ENCODE measurements around the gene PTH1R. TPM values are rescaled to one million over a fixed set of nuclear protein-coding genes. Genes with fewer than 3 reads are reported as not detected.

Gene PTH1R
- polyA plus RNA-seq, 3 donors, result not detected

GRCh38 chr3:46844881-46845312, 32.6 kb upstream of the PTH1R start:
- intact Hi-C loops (cut with micrococcal nuclease), result no loop called here
- H3K9me3 ChIP-seq (replicated peaks in 1 of 2; ENCODE audit: control insufficient read depth in 1 of 2, insufficient read depth in 1 of 2, low read length in 2 of 2), result peaks cover 8 to 16% of the 10 kb centered on the region in 2 donors
- peak overlapping the region; percentile 56 for H3K9ac ChIP-seq (ENCODE audit: insufficient read depth, low read length, poor library complexity, severe bottlenecking)
- no peaks in the 10 kb centered on the region for H3K36me3 ChIP-seq (replicated peaks in 1 of 2; ENCODE audit: control insufficient read depth in 1 of 2, insufficient read depth in 2 of 2, low read length in 2 of 2)
- H4K20me1 ChIP-seq (ENCODE audit: insufficient read depth, low read length), result no peaks in the 10 kb centered on the region
- no peak for DNase-seq
- peak overlapping the region; percentile 96 for H3K4me2 ChIP-seq (replicated peaks; ENCODE audit: extremely low read depth, low read length, poor library complexity, severe bottlenecking)
- no peak overlapping the region for H3K27ac ChIP-seq (ENCODE audit: low read depth in 1 of 2, low read length in 2 of 2)
- H3K4me3 Mint-ChIP-seq, result peak overlapping the region; percentile 79 to 91
- no peak for TF ChIP-seq CTCF (IDR thresholded peaks at IDR 0.05)
- H3K9me3 Mint-ChIP-seq, result peaks cover 16 to 24% (median 20%) of the 10 kb centered on the region in 7 donors
- H3K4me1 ChIP-seq (ENCODE audit: control insufficient read depth in 1 of 2, insufficient read depth in 2 of 2, low read length in 2 of 2), result peaks cover 17 to 21% of the 10 kb centered on the region in 2 donors
- H3K27ac Mint-ChIP-seq, result peak overlapping the region in 1 of 7 donors; percentile 46
- 26% methylated on average over 9 of the region's 11 CpGs for WGBS (ENCODE audit: insufficient coverage)
- H2AFZ ChIP-seq (ENCODE audit: insufficient read depth, low read depth, low read length, poor library complexity, severe bottlenecking), result peak overlapping the region; percentile 84
- H3K27me3 Mint-ChIP-seq (ENCODE audit: low read depth in 3 of 3), result peaks cover 10 to 30% (median 20%) of the 10 kb centered on the region in 3 donors
- H3K4me1 Mint-ChIP-seq, result peaks cover 13% of the 10 kb centered on the region
- H3K79me2 ChIP-seq (ENCODE audit: insufficient read depth, low read length), result no peaks in the 10 kb centered on the region
- peak overlapping the region in 1 of 3 experiments; percentile 76 for H3K4me3 ChIP-seq (replicated peaks in 1 of 3; ENCODE audit: low read depth in 2 of 3, low read length in 3 of 3)
- peaks cover 0 to 19% of the 10 kb centered on the region in 2 donors for H3K27me3 ChIP-seq (ENCODE audit: control insufficient read depth in 2 of 2, insufficient read depth in 2 of 2, low read length in 2 of 2)
- H3K36me3 Mint-ChIP-seq, result no peaks in the 10 kb centered on the region

DNA sequence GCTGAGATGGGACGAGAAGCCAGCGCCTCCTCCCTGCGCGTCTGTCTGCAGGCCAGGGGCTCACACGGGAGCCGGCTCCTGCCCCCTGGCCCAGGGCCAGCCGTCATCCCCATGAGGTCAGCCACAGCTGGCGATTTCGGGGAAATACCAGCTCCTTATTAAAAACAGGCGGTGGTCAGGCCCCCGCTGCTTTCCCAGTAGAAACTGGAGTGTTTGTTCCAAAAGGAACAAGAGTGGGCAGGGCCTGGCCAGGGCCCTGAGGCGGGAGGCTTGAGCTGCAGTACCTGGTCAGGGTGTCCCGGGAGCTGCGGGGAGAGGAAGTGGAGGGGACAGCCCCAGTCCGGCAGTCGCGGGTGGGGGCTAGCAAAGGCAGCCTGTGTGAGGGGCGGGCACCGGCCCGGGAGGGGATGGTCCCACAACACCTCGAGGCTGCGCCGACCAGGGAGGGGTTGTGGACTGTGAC, 32.1 kb upstream of the PTH1R start:
- peaks cover 13% of the 10 kb centered on the region for H3K4me1 Mint-ChIP-seq
- H3K4me3 Mint-ChIP-seq, result peak overlapping the region; percentile 79 to 91
- peaks cover 0 to 19% of the 10 kb centered on the region in 2 donors for H3K27me3 ChIP-seq (ENCODE audit: control insufficient read depth in 2 of 2, insufficient read depth in 2 of 2, low read length in 2 of 2)
- H4K20me1 ChIP-seq (ENCODE audit: insufficient read depth, low read length), result no peaks in the 10 kb centered on the region
- no peak for TF ChIP-seq CTCF (IDR thresholded peaks at IDR 0.05)
- H3K9ac ChIP-seq (ENCODE audit: insufficient read depth, low read length, poor library complexity, severe bottlenecking), result peak overlapping the region; percentile 56
- peaks cover 5 to 11% of the 10 kb centered on the region in 2 donors for H3K9me3 ChIP-seq (replicated peaks in 1 of 2; ENCODE audit: control insufficient read depth in 1 of 2, insufficient read depth in 1 of 2, low read length in 2 of 2)
- H3K27ac ChIP-seq (ENCODE audit: low read depth in 1 of 2, low read length in 2 of 2), result no peak overlapping the region
- H3K27me3 Mint-ChIP-seq (ENCODE audit: low read depth in 3 of 3), result peaks cover 10 to 30% (median 20%) of the 10 kb centered on the region in 3 donors
- peak overlapping the region; percentile 84 for H2AFZ ChIP-seq (ENCODE audit: insufficient read depth, low read depth, low read length, poor library complexity, severe bottlenecking)
- peak overlapping the region; percentile 96 for H3K4me2 ChIP-seq (replicated peaks; ENCODE audit: extremely low read depth, low read length, poor library complexity, severe bottlenecking)
- no peaks in the 10 kb centered on the region for H3K36me3 ChIP-seq (replicated peaks in 1 of 2; ENCODE audit: control insufficient read depth in 1 of 2, insufficient read depth in 2 of 2, low read length in 2 of 2)
- DNase-seq, result peak; percentile 5 to 39 (median 18)
- WGBS (ENCODE audit: insufficient coverage), result 2% methylated on average over 15 of the region's 23 CpGs
- intact Hi-C loops (cut with micrococcal nuclease), result no loop called here
- peaks cover 11 to 19% (median 15%) of the 10 kb centered on the region in 7 donors for H3K9me3 Mint-ChIP-seq
- H3K36me3 Mint-ChIP-seq, result no peaks in the 10 kb centered on the region
- peak overlapping the region; percentile 64 to 76 (median 65) for H3K4me3 ChIP-seq (replicated peaks in 1 of 3; ENCODE audit: low read depth in 2 of 3, low read length in 3 of 3)
- peak overlapping the region in 1 of 7 donors; percentile 50 for H3K27ac Mint-ChIP-seq
- H3K4me1 ChIP-seq (ENCODE audit: control insufficient read depth in 1 of 2, insufficient read depth in 2 of 2, low read length in 2 of 2), result peaks cover 17 to 21% of the 10 kb centered on the region in 2 donors
- no peaks in the 10 kb centered on the region for H3K79me2 ChIP-seq (ENCODE audit: insufficient read depth, low read length)
